Liver (tissue), 2 donors: Measurements from ENCODE around the gene EFCAB12.

Experiments used
- REST ChIP-seq: IDR thresholded peaks from 2 replicates; pipeline ENCODE4 v1.6.1; 2016; ENCODE audit warnings: antibody characterized with exemption, mild to moderate bottlenecking
- SP1 ChIP-seq: IDR thresholded peaks from 2 replicates; pipeline ENCODE4 v1.6.1; 2018; ENCODE audit warnings: antibody characterized with exemption, mild to moderate bottlenecking
- donor health status: healthy.

GRCh38 chr3:129379582-129380358 lies 48.7 kb downstream of the EFCAB12 start:
- no peak for TF ChIP-seq SP1
- TF ChIP-seq REST = no peak
